ELF-1 (cell line): Measurements from ENCODE around the gene CRISPLD2.

ENCODE experiments used
- DNase-seq: peaks from one replicate; pipeline ENCODE4 v3.0.0-alpha.2; 2016; ENCODE audit warnings: low read depth, low spot score

Gene CRISPLD2

DNA sequence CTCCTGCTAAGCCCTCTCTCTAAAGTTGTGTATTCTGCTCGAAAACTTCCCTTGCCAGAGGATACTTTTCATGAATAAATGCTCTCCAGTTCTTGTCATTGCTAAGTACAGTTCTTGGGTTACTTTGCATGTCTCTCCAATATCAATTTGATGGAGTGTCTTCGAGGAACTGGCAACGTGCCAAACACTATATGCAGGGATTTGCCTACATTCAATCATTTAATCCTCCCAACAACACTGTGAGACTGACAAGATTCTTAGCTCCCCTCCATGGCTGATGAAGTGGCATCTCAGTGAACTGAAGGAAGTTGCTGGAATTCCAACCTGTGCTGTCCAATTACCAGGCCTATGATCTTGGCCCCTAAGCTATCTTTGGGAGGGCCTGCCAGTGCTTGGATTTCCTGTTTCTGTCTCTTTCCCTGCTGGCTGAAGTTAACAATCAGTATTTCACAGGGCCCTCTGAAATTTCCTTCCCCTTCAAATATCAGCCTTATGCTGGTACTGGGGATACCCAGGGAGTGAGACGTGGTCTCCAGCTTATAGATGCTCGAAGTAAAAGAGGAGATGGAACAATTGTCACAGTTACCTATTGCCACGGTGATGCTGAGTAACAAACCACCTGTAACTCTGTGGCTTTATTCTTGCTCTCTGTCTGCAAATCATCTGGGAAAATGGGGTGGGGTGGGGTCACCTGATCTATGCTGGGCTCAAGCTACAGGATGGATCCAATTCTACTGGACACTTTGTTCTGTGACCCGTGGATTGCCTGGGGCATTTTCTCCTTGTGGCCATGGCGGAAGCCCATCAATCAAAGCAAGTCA lies 19.4 kb upstream of the CRISPLD2 start:
- DNase-seq = peak; percentile 24

DNA sequence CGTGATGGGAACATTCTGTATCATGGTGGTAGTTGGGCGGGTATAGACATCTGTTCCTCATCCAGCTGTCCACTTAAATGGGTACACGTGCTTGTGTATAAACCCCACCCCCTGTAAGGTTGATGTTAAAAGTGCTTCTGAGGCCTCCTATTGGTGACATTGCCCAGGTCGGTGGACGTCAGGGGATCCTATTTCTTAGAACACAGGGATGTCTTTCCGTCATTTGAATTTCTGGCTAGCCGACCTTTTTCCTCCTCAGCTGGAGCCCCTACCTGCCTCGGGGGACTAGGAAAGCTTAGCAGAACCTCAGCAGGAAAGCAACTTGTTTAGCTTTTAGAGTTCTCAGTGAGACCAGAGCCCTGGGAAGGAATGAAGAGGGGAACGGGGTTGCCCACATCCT lies 16.6 kb upstream of the CRISPLD2 start:
- peak; percentile 61 for DNase-seq

DNA sequence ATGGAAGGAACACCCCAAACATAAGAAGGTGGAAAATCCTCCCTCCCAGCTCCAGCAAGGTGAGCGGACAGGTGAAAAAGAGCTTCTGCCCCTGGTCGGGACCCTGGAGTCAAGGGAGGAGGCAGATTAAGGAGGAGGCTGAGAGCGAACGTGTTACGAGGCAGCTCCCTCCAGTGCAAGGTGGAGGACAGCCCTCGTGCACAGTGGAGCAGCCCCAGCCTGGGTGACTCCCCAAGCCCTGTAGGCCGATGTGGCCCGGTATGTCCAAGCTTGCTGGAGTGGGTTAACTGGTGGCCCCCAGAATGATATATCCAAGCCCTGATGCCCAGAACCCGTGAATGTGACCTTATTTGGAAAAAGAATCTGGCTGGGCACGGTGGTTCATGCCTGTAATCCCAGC lies 15.5 kb upstream of the CRISPLD2 start:
- DNase-seq = no peak

DNA sequence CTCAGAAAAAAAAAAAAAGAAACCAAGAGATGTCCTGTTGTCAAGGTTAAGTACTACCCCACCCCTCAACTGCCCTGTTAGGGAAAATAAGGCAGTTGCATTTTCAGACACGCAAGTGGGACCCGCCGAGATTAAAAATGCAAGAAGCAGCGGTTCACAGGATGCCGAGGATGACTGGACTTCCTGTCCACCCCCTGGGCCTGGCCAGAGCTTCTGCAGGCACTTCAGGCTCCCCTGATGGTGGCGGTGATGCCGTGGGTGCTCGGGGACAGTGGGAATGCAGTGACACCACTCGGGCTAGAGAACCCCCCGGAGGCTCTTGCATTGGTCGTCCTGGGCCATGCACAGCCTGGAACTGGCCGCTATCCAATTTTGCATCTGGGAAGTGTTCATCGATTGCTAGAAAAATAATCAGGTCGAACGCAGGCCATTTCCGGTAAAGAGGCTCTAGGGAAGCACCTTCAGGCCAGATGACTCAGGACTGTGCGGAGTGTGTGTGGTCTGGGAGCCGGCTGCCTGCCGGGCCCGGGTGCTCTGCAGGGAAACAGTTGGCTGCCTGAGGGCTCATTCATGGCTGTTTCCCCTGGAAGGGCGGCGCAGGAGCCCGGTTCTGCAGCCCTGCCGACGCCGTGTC lies 13.4 kb upstream of the CRISPLD2 start:
- DNase-seq = peak; percentile 95

DNA sequence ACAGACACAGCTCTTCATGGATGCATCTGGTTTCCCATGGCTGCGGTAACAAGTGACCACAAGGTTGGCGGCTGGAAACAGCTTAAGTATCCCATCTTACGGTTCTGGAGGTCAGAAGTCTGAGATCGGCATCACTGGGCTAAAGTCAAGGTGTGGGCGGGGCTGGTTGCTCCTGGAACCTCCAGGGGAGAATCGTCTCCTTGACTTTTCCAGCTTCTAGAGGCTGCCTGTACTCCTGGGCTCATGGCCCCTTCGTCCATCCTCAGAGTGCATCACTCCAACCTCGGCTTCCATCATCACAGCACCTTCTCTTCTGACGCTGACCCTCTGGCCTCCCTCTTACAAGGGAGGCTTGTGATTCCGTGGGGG lies 12.9 kb upstream of the CRISPLD2 start:
- no peak for DNase-seq

DNA sequence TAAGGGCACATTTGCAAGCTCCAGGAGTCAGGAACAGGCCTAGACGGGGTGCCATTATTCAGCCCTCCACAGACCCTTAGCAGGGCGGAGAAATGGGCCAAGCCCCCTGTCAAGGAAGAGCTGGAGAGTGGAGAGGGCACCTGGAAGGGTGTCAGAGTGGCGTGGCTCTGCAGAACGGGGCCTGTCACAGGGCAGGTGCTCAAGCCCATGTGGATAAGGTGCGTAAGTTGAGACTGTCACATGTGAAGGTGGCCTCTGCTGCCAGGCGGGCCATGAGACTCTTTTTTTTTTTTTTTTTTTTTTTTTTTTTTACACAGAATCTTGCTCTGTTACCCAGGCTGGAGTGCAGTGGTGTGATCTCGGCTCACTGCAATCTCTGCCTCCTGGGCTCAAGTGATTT lies 12.0 kb upstream of the CRISPLD2 start:
- no peak for DNase-seq

DNA sequence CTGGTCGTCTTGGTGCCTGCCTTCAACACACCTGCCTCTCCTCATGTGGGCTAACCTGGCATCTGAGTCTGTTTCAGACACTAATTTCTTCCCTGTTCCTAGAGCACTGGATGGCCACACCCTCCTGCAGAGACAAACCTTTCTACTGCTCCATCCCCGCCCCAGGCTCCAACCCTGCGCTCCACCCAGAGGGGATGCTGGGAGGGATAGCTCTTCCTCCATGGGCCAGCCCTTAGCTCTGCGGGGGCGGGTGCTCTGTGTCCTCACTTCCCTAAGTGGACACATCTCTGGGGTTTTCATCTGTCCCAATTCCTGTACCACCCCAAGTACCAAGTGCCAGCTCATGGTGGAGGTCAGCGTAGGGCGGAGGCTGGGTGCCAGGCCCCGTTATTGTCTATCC lies 11.0 kb upstream of the CRISPLD2 start:
- DNase-seq = peak; percentile 32

DNA sequence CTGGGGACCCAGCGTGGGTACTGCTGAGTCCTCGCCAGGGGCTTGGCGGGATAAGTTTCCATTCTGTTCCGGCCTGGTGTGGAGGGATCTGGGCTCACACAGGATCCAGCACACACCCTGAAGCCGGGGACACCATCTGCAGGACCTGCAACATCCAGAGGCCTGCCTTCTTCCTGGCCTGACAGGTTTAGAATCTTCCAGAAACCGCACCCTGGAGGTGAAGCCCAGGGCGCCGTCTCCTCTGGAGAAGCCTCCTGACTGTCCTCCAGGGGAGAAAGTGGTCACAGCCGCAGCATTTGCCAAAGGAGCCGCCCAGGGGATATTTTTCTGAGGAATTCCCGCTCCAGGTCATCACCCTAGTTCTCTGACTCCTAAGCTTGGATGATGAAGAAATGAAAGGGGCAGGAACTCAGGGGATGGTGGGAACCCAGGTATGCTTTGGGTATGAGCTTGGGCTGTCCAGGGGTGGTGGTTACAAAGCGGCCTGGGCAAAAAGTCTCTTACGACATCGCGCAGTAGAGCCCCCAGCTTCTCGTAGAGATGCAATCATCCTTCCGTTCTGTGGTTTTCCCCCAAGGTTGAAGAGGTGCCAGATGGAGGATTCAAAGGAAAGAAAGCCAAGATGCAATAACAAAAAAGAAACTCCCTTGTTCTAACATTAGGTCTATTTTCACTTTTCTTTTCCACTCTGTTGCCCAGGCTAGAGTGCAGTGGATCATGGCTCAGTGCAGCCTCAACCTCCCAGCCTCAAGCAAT lies 9.1 kb upstream of the CRISPLD2 start:
- DNase-seq = no peak

DNA sequence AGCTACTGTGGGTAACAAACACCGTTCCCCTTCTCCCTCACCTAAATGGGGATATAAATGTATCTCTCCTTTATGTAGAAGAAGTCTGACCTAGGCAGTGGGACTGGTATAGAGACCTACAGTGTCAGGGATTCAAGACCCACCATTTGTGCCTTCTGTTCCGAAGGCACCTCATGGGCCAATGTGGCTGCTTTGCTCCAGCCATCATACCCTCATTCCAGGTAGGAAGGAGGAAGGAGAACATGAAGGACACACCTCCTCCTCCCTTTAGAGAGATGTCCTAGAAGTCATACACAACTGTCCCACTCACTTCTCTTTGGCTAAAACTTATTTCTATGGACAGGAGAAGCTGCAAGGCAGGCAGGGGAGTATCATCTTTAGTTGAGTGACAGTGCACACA lies 8.3 kb upstream of the CRISPLD2 start:
- DNase-seq = no peak

DNA sequence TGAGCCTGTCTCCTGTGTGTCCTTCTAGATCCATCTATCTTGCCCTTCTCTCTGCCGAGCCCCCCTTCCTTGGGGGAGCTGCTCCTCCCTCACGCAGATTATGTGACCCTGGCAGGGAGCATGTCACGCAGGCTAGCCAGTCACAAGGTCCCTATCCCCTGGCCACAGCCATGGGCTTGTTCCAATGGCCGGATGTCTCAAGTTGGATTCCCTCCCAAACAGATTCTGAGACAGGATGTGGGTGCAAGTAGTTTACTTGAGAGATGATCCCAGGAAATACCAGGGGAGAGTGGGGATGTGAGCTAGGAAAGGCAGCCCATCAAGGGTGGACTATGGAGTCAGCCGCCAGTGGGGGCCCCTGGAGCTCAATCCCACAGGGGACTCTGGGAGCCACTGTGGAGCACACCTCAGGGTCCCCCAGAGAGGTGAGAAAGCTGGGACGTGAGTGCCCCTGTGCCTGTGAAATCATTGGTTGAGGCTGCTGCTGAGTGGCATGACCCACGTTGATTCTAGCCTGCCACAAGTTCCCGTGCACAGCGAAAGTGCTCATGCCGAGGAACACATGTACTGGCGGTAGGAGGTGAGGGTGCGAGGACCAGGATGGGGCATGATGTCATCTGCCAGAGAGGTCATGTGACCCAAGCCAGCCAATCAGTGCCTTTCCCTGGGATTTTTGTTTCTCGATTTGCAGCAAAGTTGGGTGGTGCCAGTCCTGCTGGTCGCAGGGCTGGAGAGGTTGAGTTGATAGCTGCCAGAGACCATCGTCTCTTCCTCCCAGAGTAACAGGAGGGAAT lies 6.4 kb upstream of the CRISPLD2 start:
- no peak for DNase-seq

DNA sequence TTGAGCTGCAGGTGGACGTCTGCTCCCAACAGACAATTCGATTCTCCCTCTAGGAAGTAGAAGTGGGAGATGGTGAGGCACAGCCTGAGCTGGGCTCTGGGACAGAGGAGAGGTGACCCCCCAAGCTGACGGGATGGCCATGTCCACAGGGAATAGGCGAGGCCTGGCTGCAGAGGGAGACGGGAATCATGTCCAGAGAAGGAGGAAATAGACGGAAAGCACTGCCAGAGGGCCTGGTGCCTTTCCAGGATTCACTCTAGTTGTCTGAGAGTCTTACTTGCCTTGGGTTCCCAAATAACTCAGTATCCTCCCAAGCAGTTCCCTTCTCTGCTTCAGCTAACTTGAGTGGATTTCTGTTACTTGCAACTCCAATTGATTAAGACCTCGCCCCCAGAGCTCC lies 4.3 kb upstream of the CRISPLD2 start:
- no peak for DNase-seq

DNA sequence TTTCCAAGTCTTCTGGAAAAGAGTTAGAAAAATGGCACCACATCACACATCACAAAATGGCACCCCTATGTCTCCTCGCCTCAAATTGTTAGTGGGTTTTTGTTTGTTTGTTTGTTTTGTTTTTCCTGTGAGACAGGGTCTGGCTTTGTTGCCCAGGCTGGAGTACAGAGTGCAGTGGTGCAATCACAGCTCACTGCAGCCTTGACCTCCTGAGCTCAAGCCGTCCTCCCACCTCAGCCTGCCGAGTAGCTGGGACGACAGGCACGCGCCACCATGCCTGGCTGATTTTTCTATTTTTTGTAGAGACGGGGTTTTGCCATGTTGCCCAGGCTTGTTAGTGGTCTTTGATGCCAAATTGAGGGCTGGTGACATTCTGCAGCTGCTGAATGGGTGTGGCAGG lies 3.8 kb upstream of the CRISPLD2 start:
- no peak for DNase-seq

DNA sequence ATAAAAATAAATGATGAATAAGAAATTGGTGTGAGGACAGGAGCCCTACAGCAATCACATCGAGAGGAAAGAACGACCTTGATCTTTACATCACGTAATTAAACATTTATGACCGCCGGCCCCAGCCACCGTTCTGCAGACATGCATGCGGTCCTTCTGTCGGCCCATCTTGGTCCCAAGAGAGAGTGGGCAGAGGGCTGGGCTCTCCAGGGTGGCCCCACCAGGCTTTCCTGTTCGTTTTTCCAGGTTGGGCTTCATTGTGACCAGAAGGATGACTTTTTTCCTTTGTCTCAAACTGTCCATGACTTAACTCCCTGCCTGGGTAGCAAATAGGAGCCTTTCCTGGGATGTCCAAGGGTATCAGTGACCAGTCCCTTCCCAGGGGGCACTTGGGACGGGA lies 3.3 kb upstream of the CRISPLD2 start:
- no peak for DNase-seq

DNA sequence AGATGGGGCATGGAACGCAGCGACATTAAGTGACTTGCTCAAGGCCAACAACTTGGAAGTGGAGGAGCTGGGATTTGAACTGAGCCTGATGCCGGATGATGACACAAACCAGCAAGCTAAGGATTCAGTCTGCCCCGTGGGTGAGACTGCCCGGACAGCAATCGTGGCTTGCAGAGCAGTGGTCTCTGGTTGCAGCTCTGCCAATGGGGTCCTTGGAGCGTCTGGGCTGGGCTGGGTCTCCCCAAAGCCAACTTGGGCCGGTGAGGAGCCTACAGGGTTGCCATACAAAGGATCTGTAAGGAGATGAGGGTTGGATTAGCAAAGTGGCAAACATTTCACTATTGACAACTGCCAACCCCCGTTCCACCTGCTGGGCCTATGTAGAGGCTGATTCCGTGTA lies 2.6 kb upstream of the CRISPLD2 start:
- no peak for DNase-seq

DNA sequence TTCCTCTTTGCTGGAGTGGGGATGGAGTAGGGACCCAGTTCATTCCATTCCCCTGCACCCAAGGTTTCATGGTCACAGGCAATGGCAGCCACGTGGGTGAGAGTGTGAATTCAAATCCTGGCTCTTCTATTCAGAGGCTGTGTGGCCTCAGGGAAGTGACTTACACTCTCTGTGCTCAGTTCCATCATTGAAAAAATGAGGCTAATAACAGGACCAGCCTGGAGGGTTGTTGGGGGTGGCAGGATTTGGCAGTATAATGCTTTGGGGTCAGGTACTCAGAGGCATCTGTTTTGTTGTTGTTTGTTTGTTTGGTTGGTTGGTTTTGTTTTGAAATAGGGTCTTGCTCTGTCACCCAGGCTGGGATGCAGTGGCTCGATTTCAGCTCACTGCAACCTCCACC lies 2.2 kb upstream of the CRISPLD2 start:
- DNase-seq = no peak

DNA sequence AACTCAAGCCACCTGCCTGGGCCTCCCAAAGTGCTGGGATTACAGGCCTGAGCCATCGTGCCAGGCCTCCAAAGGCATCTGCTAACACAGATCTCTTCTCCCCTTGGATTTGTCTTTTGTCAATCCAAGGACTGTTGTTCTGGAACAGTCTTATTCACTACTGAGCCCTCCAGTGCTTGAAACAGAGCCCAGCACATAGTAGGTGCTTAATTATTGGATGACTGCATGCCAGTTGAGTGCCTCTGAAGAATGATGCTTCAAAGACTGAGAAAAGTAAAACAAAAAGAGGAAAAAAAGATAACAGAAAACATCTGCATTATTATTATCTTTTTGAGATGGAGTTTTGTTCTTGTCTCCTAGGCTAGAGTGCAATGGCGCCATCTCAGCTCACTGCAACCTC lies 1.7 kb upstream of the CRISPLD2 start:
- no peak for DNase-seq

DNA sequence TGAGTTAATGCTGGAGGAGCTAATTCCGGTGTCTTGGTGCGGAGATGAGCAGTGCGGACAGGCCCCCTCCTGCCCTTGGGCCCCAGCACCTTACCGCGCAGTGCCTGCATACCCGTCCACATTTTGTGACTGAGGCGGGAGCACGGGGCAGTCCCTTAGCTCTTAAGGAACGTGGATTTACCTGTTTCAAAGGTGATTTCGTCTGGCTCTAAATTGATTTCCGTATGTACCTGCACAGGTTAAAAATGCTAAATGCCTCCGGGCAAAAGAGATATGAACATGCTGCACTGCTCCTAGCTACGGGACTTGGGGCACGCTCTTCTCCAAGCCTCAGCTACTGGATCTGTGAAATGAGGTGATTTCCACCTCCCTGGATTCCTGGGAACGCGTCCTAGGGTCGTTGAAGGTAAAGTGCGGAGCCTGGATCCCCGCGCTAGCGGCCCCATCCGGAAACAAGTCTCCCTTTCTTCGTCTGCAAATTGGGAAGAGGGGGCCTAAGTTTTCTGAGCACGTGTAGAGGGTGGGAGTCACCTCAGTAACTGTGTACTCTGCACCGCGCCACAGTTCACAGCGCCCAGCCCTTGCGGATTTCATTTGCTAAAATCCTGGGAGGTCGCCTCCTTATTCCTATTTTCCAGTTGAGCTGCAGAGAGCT lies 669 bp upstream of the CRISPLD2 start:
- DNase-seq = no peak

DNA sequence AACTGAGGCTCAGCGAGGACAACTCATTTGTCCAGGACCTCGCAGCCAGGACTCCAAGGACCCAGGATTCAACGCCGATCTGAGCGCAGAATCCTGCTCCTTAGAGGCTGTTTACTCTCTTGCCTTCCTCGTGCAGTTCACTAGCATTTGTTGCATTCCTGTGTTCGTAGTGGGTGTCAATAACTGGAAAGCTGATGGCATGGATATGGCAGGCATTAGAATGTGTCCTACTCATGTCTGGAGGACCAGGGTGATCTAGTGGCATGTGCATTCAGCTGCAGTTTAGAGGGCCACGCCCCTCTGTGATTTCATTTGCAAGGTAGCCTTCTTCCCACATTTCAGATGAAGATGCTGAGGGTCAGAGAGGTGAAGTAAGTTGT lies 510 bp downstream of the CRISPLD2 start:
- no peak for DNase-seq

DNA sequence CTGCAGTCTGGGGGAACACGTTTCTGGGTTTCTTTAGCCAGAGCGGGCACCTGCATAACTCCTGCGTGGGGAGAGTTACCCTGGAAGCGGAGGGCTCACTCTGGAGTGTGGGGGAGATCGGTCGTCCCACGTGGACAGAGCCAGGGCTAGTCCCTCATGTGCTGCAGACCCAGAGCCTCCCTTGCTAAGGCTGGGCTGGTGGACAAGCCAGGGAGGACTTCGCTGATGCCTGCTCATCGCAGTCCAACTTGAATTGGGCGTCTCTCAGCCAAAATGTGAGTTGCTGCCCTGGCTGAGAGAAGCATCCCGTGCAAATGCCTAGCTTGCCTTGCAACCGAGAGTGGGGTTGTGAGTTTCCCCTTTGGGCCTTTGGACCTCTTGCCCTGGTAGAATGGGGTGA lies 986 bp downstream of the CRISPLD2 start:
- DNase-seq = no peak

DNA sequence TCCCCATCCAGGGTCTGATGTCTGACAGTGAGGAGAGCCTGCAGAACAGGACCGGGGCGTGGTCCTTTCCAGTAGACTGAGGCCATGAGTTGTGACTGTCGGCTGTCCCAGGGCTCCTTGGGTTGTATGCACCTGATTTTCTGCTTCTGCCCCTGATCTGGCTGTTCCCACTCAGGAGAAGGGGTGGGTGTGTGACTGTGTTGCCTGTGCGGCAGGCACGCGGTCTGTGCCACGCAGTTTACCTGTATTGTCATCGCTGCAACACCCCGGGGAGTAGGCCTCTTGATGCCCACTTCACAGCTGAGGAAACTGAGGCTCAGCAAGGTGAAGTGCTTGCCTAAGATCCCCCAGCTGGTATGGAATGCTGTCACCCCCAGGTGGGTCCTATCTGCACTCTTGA lies 1.4 kb downstream of the CRISPLD2 start:
- DNase-seq = no peak
